HepG2 (cell line): ENCODE measurements around the gene FOXN3. TPM values are rescaled to one million over a fixed set of nuclear protein-coding genes. Genes with fewer than 3 reads are reported as not detected.

ENCODE experiments used
- ATAC-seq: fragments of 200-7000 bp; cut with Tn5 transposase; 3 replicates; pipeline ENCODE4 v1.9.1; 2020; ENCODE audit warnings: mild to moderate bottlenecking, moderate library complexity
- BruUV-seq: library from RNA; stranded (reverse); fragments of 400-500 nt; replicated peaks from 2 replicates; lab custom pipeline; 2021; lab: Mats Ljungman, UMichigan
- CTCF ChIA-PET: fragments of 300-600 bp; formaldehyde crosslinking; extraction: SDS; loops from one replicate; lab custom pipeline; 2021; ENCODE audit warnings: low total read pairs, inconsistent platforms, low intra/inter-chr PET ratio; lab: Yijun Ruan, JAX
- POLR2A ChIA-PET: fragments of 350-600 bp; sonication (Branson Sonifier 250); formaldehyde crosslinking; loops from one replicate; lab custom pipeline; 2020; ENCODE audit warnings: antibody characterized with exemption, inconsistent platforms; lab: Yijun Ruan, JAX
- DNase-seq: peaks from one replicate; pipeline ENCODE4 v3.0.0-alpha.2; 2015; ENCODE audit warnings: low spot score
- FAIRE-seq: peaks from 3 replicates; lab custom pipeline; 2011; peaks lifted over from hg19 to GRCh38; lab: Jason Lieb, UNC
- H2AFZ ChIP-seq: one replicate; pipeline ENCODE4 v1.6.1; 2011; ENCODE audit warnings: low read length, inconsistent platforms
- H3K27ac ChIP-seq: fragments of 300-600 bp; 3 replicates; pipeline ENCODE4 v1.8.0; 2011; ENCODE audit warnings: mixed run types, mild to moderate bottlenecking, mixed read lengths, low read length, inconsistent platforms; ENCODE audit not compliant: insufficient read depth; ENCODE audit errors: extremely low read length
- H3K27me3 ChIP-seq, 2 experiments: fragments of 200-600 bp in 1 of 2; 2 replicates in 1 of 2; 3 replicates in 1 of 2; pipeline versions ENCODE4 v1.6.0 to v1.8.0; 2011; ENCODE audit warnings: low read length in 2 of 2, mild to moderate bottlenecking in 2 of 2, moderate library complexity in 2 of 2, inconsistent platforms in 1 of 2; ENCODE audit not compliant: insufficient read depth in 2 of 2, control insufficient read depth in 1 of 2
- H3K36me3 ChIP-seq, 2 experiments: fragments of 200-600 bp in 1 of 2; replicated peaks in 1 of 2; 2 replicates in 1 of 2; 3 replicates in 1 of 2; pipeline versions ENCODE4 v1.5.1 to v1.8.0; 2011; ENCODE audit warnings: low read length in 2 of 2, inconsistent platforms in 1 of 2; ENCODE audit not compliant: insufficient read depth in 2 of 2, control insufficient read depth in 1 of 2
- H3K4me1 ChIP-seq: 2 replicates; pipeline ENCODE4 v1.5.1; 2012; ENCODE audit warnings: low read length, inconsistent platforms; ENCODE audit not compliant: insufficient read depth
- H3K4me2 ChIP-seq: 2 replicates; pipeline ENCODE4 v1.6.0; 2011; ENCODE audit warnings: low read depth, low read length, inconsistent platforms
- H3K4me3 ChIP-seq, 3 experiments: fragments of 200-600 bp in 1 of 3; sonication (generic), shearing (Covaris generic) in 1 of 3; replicated peaks in 1 of 3; 2 replicates each; pipeline ENCODE4 v1.5.1; 2011 to 2016; ENCODE audit warnings: low read length in 3 of 3, inconsistent platforms in 2 of 3, low read depth in 2 of 3, mild to moderate bottlenecking in 2 of 3, control low read depth in 1 of 3, mixed read lengths in 1 of 3; ENCODE audit not compliant: insufficient read depth in 1 of 3
- H3K79me2 ChIP-seq: one replicate; pipeline ENCODE4 v1.6.1; 2011; ENCODE audit warnings: low read length, inconsistent platforms; ENCODE audit not compliant: insufficient read depth
- H3K9ac ChIP-seq: 2 replicates; pipeline ENCODE4 v1.6.0; 2011; ENCODE audit warnings: mild to moderate bottlenecking, low read depth, low read length, inconsistent platforms; ENCODE audit not compliant: insufficient read depth
- H3K9me3 ChIP-seq: 2 replicates; pipeline ENCODE4 v1.5.1; 2012; ENCODE audit warnings: mild to moderate bottlenecking, low read length
- H4K20me1 ChIP-seq: 2 replicates; pipeline ENCODE4 v1.6.0; 2011; ENCODE audit warnings: inconsistent platforms, mild to moderate bottlenecking, low read length, moderate library complexity; ENCODE audit not compliant: insufficient read depth
- NPAS2 ChIP-seq: sonication (generic); formaldehyde crosslinking; IDR thresholded peaks from 2 replicates; pipeline ENCODE4 v1.8.0; 2022; ENCODE audit warnings: mild to moderate bottlenecking, missing genetic modification reagents, borderline replicate concordance
- RBM22 ChIP-seq: fragments of 200-400 bp; formaldehyde crosslinking; optimal IDR thresholded peaks from 2 replicates; pipeline ENCODE3; 2017; ENCODE audit warnings: mild to moderate bottlenecking, low read length, moderate library complexity
- SIX1 ChIP-seq: sonication (generic); formaldehyde crosslinking; IDR thresholded peaks from 2 replicates; pipeline ENCODE4 v1.4.0; 2020; ENCODE audit warnings: missing genetic modification reagents, borderline replicate concordance
- ZNF768 ChIP-seq: sonication (generic); formaldehyde crosslinking; IDR thresholded peaks from 2 replicates; pipeline ENCODE4 v1.4.0; 2020; ENCODE audit warnings: missing genetic modification reagents
- WGBS: methylation state at CpG from one replicate; pipeline ENCODE4 v1.1.6; 2017; ENCODE audit warnings: low lambda C conversion rate; 5-methylcytosine and 5-hydroxymethylcytosine counted together
- in situ Hi-C: cut with HindIII; loops from 2 replicates; pipeline ENCODE4 v1.10.0; 2017; ENCODE audit warnings: low pct_unique_long_range_greater_than_20kb; ENCODE audit not compliant: extremely low pct_ligation_motif_present
- intact Hi-C: fragments of 100-400 bp; cut with micrococcal nuclease; formaldehyde crosslinking; loops from one replicate; pipeline ENCODE4 v1.10.0; 2022; ENCODE audit not compliant: unreplicated experiment
- polyA plus RNA-seq, 8 experiments: library from polyadenylated mRNA; depleted of rRNA in 3 of 8; stranded (reverse) in 7 of 8; unstranded in 1 of 8; fragments of >200 nt; fragmentation: Illumina TruSeq in 4 of 8; extraction: Trizol in 4 of 8; gene quantifications; 2 replicates each; pipeline versions ENCODE4 v1.2.1 to v1.2.3, GENCODE V29; 2011 to 2016; ENCODE audit warnings: low read depth in 4 of 8, missing spikeins in 1 of 8, mixed read lengths in 1 of 8; ENCODE audit not compliant: insufficient read depth in 1 of 8
- total RNA-seq, 5 experiments: library from RNA; depleted of rRNA; stranded (reverse); fragments of >200 nt; fragmentation: Illumina TruSeq; extraction: Trizol; gene quantifications; 2 replicates each; pipeline ENCODE4 v1.2.3, GENCODE V29; 2016; ENCODE audit warnings: low read depth in 1 of 5
- TF ChIP-seq, protein P1 (sequence below): sonication (generic); formaldehyde crosslinking; IDR thresholded peaks from 2 replicates; pipeline ENCODE4 v1.9.0; 2022; ENCODE audit warnings: low read depth, missing genetic modification reagents

FOXN3 gene
- total and polyA plus RNA-seq, 2 of the 13 experiments (the other 11 are each of a cell fraction or from before 2014, with no cell fraction given): 32.4 to 70.2 TPM

- Histone ChIP-seq H4K20me1 (peaks cover 8% of the 10 kb centered on the region; the same call in 1 of the 2 replicates), H3K4me2 (no peak overlapping the region), H3K36me3 (peaks cover 15 to 30% of the 10 kb centered on the region in 2 experiments), H3K4me1 (peaks cover 72% of the 10 kb centered on the region), H3K4me3 (no peak overlapping the region), H2AFZ (no peak overlapping the region), H3K27ac (no peak overlapping the region), H3K79me2 (peaks cover 73% of the 10 kb centered on the region), H3K9me3 (no peaks in the 10 kb centered on the region), H3K27me3 (no peaks in the 10 kb centered on the region), H3K9ac (no peak overlapping the region)
- TF ChIP-seq RBM22: peak; percentile 71
- TF ChIP-seq ZNF768 (CRISPR knock-in tag): no peak
- no TSS peak for BruUV-seq
- ChIA-PET CTCF (no interaction called here), POLR2A (no interaction called here)
- in situ Hi-C loops: no loop called here
- WGBS: 94% methylated on average over 10 of the region's 11 CpGs
- FAIRE-seq (no peak), ATAC-seq (no peak; the same call in 2 of the 3 replicates), DNase-seq (no peak)
- intact Hi-C loops: no loop called here
Measured at GRCh38 chr14:89330236-89331002, 86.6 kb downstream of the FOXN3 start.

DNA sequence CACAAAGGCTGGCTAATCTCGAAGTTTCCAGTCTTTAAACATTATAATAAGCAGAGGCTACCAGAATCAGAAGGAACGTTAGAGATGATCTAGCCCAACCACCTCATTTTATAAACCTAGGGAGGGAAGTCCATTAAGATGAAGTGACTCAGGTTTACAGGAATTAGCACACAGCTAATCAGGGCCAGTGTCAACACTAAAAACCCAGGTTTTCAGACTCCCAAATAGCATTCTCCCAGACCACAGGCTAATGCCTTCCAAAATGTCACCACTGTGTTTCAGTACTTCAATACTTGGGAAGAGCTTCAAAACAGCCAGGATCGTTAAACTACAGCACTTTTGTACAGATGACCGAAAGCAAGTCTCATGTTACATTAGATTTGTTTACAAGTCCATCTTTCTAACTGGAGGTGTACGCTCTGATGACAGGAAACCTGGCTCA lies 89.2 kb downstream of the FOXN3 start:
- no peak for DNase-seq
- peak; percentile 67; the same call in 1 of the 2 replicates for TF ChIP-seq SIX1 (CRISPR knock-in tag)
- TF ChIP-seq NPAS2 (CRISPR knock-in tag): no peak
- TF ChIP-seq, protein P1, sequence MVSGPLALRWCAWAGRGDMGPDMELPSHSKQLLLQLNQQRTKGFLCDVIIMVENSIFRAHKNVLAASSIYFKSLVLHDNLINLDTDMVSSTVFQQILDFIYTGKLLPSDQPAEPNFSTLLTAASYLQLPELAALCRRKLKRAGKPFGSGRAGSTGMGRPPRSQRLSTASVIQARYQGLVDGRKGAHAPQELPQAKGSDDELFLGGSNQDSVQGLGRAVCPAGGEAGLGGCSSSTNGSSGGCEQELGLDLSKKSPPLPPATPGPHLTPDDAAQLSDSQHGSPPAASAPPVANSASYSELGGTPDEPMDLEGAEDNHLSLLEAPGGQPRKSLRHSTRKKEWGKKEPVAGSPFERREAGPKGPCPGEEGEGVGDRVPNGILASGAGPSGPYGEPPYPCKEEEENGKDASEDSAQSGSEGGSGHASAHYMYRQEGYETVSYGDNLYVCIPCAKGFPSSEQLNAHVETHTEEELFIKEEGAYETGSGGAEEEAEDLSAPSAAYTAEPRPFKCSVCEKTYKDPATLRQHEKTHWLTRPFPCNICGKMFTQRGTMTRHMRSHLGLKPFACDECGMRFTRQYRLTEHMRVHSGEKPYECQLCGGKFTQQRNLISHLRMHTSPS (CRISPR knock-in tag): no peak
- Histone ChIP-seq H2AFZ (no peak overlapping the region), H3K4me1 (peaks cover 70% of the 10 kb centered on the region), H3K4me2 (no peak overlapping the region), H3K27me3 (no peaks in the 10 kb centered on the region), H4K20me1 (peaks cover 14% of the 10 kb centered on the region; the same call in 1 of the 2 replicates), H3K27ac (no peak overlapping the region), H3K79me2 (peaks cover 85% of the 10 kb centered on the region), H3K9me3 (no peaks in the 10 kb centered on the region), H3K4me3 (no peak overlapping the region), H3K36me3 (peaks cover 20 to 45% of the 10 kb centered on the region in 2 experiments), H3K9ac (no peak overlapping the region)
- CTCF ChIA-PET: no interaction called here
- POLR2A ChIA-PET: no interaction called here
- 60% methylated on average over 5 of the region's 5 CpGs for WGBS
- no peak for FAIRE-seq
- BruUV-seq: no TSS peak
- intact Hi-C loops: no loop called here
- ATAC-seq: no peak
- in situ Hi-C loops: no loop called here
